Ascending aorta (tissue), 2 donors: ENCODE data around the gene C5orf47. TPM values are rescaled to one million over a fixed set of nuclear protein-coding genes. Genes with fewer than 3 reads are reported as not detected.

Experiments
- DNase-seq, 2 donors: peaks; one replicate each; pipeline ENCODE4 v3.0.0-alpha.2; 2019; ENCODE audit warnings: low spot score in 2 of 2
- H3K27ac ChIP-seq, 2 donors: fragments of 200-600 bp; sonication (generic); one replicate each; pipeline ENCODE4 v1.5.1; 2016 to 2017; ENCODE audit warnings: mild to moderate bottlenecking in 1 of 2
- H3K27me3 ChIP-seq: fragments of 200-600 bp; sonication (generic); one replicate; pipeline ENCODE4 v1.5.1; 2017
- H3K36me3 ChIP-seq, 2 donors: fragments of 200-600 bp; sonication (generic); one replicate each; pipeline ENCODE4 v1.5.1; 2016
- H3K4me1 ChIP-seq, 2 donors: fragments of 200-600 bp; sonication (generic); one replicate each; pipeline ENCODE4 v1.5.1; 2016 to 2017; ENCODE audit warnings: mild to moderate bottlenecking in 1 of 2
- H3K4me3 ChIP-seq, 2 donors: fragments of 200-600 bp; sonication (generic); one replicate each; pipeline ENCODE4 v1.5.1; 2016 to 2017; ENCODE audit warnings: mild to moderate bottlenecking in 1 of 2
- H3K9me3 ChIP-seq, 2 donors: fragments of 200-600 bp; sonication (generic); one replicate each; pipeline ENCODE4 v1.5.1; 2016
- CTCF ChIP-seq, 3 experiments: fragments of 200-600 bp in 2 of 3; fragments of 450-650 bp in 1 of 3; sonication (generic) in 2 of 3; IDR thresholded peaks; one replicate each; pipeline ENCODE4 v1.5.1; 2016 to 2019; ENCODE audit warnings: antibody characterized with exemption in 3 of 3, mild to moderate bottlenecking in 1 of 3, moderate library complexity in 1 of 3
- intact Hi-C: fragments of 100-400 bp; cut with DNase I; formaldehyde crosslinking; loops from one replicate; pipeline ENCODE4 v1.15.1; 2023
- total RNA-seq: library from RNA; depleted of rRNA; stranded (reverse); fragments of >200 nt; gene quantifications from one replicate; pipeline ENCODE4 v1.1.0, GENCODE V29; 2016

The C5orf47 gene, protein sequence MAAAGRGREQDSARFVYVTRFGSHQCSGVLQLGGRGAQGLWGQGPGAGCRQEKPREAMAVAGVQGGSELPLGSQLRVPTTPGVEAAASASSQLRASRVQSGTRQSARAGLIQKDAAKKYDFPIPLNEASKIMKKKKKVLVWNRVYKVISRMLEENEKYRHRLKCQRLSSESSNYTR
- not detected for total RNA-seq

DNA sequence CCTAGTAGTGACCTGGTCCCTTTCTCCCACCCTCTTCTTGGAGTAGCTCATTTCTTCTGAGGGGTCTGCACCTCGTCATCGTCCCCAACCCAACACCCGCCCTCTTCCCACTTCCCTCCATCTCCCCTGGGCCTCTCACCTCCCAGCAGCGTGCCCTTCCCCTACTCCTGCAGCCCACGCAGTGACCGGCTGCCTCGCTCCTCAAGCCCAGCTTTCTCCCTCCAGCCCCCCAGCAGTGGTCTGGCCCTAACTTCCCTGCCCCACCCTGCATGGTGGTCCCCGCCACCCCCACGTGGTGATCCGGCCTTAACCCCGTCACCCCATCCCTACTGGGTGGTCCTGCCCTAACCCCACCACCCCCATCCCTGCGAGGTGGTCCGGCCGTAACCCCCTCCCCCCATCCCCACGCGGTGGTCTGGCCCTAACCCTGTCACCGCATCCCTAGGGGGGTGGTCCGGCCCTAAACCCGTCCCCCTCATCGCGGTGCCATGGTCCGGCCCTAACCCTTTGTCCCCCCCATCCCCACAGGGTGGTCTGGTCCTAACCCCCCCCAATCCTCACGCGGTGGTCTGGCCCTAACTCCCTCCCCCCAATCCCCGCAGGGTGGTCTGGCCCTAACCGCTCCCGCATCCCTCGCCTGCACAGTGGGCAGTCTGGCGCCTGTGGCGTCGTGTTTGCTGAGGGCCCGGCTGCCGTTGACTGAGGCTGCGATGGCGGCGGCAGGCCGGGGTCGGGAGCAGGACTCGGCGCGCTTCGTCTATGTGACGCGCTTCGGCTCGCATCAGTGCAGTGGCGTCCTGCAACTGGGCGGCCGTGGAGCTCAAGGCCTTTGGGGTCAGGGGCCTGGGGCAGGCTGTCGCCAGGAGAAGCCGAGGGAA is at the start of gene C5orf47:
TSS of gene C5orf47 (plus strand) at position 617 of the 878 bp plus-strand sequence. CDS start at position 711, 94 bp downstream.
- H3K27me3 ChIP-seq, result no peaks in the 10 kb centered on the region
- TF ChIP-seq CTCF (IDR thresholded peaks at IDR 0.05), result no peak
- DNase-seq, result no peak
- no peak within 1 kb of the TSS for H3K4me3 ChIP-seq
- H3K9me3 ChIP-seq, result peaks cover 0 to 4% of the 10 kb centered on the region in 2 donors
- intact Hi-C loops, result no loop called here
- no peak within 1 kb of the TSS for H3K27ac ChIP-seq
- no peaks in the 10 kb centered on the region for H3K4me1 ChIP-seq
- H3K36me3 ChIP-seq, result no peaks in the 10 kb centered on the region

- Histone ChIP-seq H3K27me3 (no peaks in the 10 kb centered on the region), H3K9me3 (no peaks in the 10 kb centered on the region), H3K27ac (no peak overlapping the region), H3K36me3 (peaks cover 5 to 6% of the 10 kb centered on the region in 2 donors), H3K4me1 (peaks cover 2% of the 10 kb centered on the region in 2 donors), H3K4me3 (no peak overlapping the region)
- TF ChIP-seq CTCF (IDR thresholded peaks at IDR 0.05), result no peak
- intact Hi-C loops, result no loop called here
- DNase-seq, result no peak
These were observed 48.7 kb upstream of the C5orf47 start for GRCh38 chr5:173940269-173940668.

- no peak overlapping the region for H3K27ac ChIP-seq
- H3K9me3 ChIP-seq, result no peaks in the 10 kb centered on the region
- peaks cover 2% of the 10 kb centered on the region in 2 donors for H3K4me1 ChIP-seq
- H3K36me3 ChIP-seq, result peaks cover 11 to 14% of the 10 kb centered on the region in 2 donors
- TF ChIP-seq CTCF (IDR thresholded peaks at IDR 0.05), result no peak
- H3K4me3 ChIP-seq, result no peak overlapping the region
- no peaks in the 10 kb centered on the region for H3K27me3 ChIP-seq
- intact Hi-C loops, result no loop called here
- no peak for DNase-seq
These were observed 47.9 kb upstream of the C5orf47 start for GRCh38 chr5:173941102-173941501.

DNA sequence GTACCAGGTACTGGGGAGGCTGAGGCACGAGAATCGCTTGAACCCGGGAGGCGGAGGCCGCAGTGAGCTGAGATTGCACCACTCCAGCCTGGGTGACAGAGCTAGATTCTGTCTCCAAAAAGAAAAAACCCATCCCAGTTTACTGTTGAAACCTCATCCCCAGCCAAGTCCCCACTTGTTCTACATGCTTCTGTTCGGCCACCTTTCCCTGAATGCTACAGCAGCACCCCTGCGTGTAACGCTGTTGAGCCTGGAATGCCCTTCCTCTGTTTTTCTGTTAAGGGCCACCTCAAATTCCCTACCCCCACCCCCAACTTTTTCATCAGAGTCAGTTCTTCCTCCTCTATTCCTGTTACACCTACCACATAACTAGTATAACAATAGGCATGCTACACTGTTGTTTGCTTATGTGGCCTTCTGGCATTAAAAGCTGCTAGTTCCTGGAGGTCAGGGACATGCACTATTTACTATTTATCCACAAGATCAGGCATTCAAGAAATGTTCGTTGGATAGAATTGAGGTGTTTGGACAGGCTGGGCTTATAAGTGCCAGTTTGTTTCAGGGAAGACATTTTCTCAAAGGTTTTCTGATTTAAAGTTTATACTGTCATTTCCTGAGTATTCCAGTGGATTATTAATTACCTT is 47.1 kb upstream of the C5orf47 start:
- Histone ChIP-seq H3K9me3 (no peaks in the 10 kb centered on the region), H3K4me1 (peaks cover 2% of the 10 kb centered on the region in 2 donors), H3K36me3 (peaks cover 19 to 22% of the 10 kb centered on the region in 2 donors), H3K27ac (no peak overlapping the region), H3K27me3 (no peaks in the 10 kb centered on the region), H3K4me3 (no peak overlapping the region)
- intact Hi-C loops, result no loop called here
- TF ChIP-seq CTCF (IDR thresholded peaks at IDR 0.05), result no peak
- DNase-seq, result no peak

DNA sequence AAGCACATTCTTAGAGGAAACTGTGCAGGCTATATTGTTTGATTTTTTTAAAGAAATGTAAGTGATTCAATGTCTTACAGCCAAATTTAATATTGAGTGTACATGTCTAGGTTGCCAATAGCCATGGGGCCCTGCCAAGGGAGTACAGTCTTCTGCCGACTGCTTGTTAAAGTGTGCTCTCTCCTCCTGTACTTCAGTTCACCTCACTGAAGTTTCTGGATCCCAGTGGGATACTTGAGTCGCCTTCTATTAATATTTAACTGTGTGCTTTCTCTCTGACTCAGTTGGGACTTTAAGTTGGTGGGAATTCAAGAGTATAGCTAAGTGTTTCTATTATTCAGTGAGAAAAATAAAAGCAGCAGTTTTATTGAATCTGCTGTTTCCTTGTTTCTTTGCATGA is 44.5 kb upstream of the C5orf47 start:
- H3K27me3 ChIP-seq, result no peaks in the 10 kb centered on the region
- H3K36me3 ChIP-seq, result peaks cover 31 to 38% of the 10 kb centered on the region in 2 donors
- no peak for DNase-seq
- no peaks in the 10 kb centered on the region for H3K9me3 ChIP-seq
- H3K4me1 ChIP-seq, result peaks cover 2% of the 10 kb centered on the region in 2 donors
- no peak overlapping the region for H3K4me3 ChIP-seq
- no peak for TF ChIP-seq CTCF (IDR thresholded peaks at IDR 0.05)
- no peak overlapping the region for H3K27ac ChIP-seq
- intact Hi-C loops, result no loop called here
